ENCODE results near the gene TDRD12.

GRCh38 chr19:32676895-32677359 lies 42.6 kb upstream of the TDRD12 start:
- TF ChIP-seq, protein P1, sequence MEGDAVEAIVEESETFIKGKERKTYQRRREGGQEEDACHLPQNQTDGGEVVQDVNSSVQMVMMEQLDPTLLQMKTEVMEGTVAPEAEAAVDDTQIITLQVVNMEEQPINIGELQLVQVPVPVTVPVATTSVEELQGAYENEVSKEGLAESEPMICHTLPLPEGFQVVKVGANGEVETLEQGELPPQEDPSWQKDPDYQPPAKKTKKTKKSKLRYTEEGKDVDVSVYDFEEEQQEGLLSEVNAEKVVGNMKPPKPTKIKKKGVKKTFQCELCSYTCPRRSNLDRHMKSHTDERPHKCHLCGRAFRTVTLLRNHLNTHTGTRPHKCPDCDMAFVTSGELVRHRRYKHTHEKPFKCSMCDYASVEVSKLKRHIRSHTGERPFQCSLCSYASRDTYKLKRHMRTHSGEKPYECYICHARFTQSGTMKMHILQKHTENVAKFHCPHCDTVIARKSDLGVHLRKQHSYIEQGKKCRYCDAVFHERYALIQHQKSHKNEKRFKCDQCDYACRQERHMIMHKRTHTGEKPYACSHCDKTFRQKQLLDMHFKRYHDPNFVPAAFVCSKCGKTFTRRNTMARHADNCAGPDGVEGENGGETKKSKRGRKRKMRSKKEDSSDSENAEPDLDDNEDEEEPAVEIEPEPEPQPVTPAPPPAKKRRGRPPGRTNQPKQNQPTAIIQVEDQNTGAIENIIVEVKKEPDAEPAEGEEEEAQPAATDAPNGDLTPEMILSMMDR (IDR thresholded peaks at IDR 0.05), result no peak
- TF ChIP-seq, protein P2, sequence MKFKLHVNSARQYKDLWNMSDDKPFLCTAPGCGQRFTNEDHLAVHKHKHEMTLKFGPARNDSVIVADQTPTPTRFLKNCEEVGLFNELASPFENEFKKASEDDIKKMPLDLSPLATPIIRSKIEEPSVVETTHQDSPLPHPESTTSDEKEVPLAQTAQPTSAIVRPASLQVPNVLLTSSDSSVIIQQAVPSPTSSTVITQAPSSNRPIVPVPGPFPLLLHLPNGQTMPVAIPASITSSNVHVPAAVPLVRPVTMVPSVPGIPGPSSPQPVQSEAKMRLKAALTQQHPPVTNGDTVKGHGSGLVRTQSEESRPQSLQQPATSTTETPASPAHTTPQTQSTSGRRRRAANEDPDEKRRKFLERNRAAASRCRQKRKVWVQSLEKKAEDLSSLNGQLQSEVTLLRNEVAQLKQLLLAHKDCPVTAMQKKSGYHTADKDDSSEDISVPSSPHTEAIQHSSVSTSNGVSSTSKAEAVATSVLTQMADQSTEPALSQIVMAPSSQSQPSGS (CRISPR knock-in tag; IDR thresholded peaks at IDR 0.05; ENCODE audit: borderline replicate concordance, low read depth), result no peak
- no peak for TF ChIP-seq IRF2 (CRISPR knock-in tag; IDR thresholded peaks at IDR 0.05; ENCODE audit: borderline replicate concordance, low read depth)
- no peak for TF ChIP-seq NR2C2 (CRISPR knock-in tag; IDR thresholded peaks at IDR 0.05)
- TF ChIP-seq E2F5 (CRISPR knock-in tag; IDR thresholded peaks at IDR 0.05), result no peak
- TF ChIP-seq MYBL2 (CRISPR knock-in tag; IDR thresholded peaks at IDR 0.05), result no peak
- TF ChIP-seq, protein P3, sequence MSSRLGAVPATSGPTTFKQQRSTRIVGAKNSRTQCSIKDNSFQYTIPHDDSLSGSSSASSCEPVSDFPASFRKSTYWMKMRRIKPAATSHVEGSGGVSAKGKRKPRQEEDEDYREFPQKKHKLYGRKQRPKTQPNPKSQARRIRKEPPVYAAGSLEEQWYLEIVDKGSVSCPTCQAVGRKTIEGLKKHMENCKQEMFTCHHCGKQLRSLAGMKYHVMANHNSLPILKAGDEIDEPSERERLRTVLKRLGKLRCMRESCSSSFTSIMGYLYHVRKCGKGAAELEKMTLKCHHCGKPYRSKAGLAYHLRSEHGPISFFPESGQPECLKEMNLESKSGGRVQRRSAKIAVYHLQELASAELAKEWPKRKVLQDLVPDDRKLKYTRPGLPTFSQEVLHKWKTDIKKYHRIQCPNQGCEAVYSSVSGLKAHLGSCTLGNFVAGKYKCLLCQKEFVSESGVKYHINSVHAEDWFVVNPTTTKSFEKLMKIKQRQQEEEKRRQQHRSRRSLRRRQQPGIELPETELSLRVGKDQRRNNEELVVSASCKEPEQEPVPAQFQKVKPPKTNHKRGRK (CRISPR knock-in tag; IDR thresholded peaks at IDR 0.05; ENCODE audit: borderline replicate concordance), result no peak
- no peak for TF ChIP-seq GTF2I (CRISPR knock-in tag; conservative IDR thresholded peaks at IDR 0.05)
- TF ChIP-seq, protein P4, sequence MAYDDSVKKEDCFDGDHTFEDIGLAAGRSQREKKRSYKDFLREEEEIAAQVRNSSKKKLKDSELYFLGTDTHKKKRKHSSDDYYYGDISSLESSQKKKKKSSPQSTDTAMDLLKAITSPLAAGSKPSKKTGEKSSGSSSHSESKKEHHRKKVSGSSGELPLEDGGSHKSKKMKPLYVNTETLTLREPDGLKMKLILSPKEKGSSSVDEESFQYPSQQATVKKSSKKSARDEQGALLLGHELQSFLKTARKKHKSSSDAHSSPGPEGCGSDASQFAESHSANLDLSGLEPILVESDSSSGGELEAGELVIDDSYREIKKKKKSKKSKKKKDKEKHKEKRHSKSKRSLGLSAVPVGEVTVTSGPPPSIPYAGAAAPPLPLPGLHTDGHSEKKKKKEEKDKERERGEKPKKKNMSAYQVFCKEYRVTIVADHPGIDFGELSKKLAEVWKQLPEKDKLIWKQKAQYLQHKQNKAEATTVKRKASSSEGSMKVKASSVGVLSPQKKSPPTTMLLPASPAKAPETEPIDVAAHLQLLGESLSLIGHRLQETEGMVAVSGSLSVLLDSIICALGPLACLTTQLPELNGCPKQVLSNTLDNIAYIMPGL (CRISPR knock-in tag; IDR thresholded peaks at IDR 0.05), result no peak
- TF ChIP-seq, protein P5, sequence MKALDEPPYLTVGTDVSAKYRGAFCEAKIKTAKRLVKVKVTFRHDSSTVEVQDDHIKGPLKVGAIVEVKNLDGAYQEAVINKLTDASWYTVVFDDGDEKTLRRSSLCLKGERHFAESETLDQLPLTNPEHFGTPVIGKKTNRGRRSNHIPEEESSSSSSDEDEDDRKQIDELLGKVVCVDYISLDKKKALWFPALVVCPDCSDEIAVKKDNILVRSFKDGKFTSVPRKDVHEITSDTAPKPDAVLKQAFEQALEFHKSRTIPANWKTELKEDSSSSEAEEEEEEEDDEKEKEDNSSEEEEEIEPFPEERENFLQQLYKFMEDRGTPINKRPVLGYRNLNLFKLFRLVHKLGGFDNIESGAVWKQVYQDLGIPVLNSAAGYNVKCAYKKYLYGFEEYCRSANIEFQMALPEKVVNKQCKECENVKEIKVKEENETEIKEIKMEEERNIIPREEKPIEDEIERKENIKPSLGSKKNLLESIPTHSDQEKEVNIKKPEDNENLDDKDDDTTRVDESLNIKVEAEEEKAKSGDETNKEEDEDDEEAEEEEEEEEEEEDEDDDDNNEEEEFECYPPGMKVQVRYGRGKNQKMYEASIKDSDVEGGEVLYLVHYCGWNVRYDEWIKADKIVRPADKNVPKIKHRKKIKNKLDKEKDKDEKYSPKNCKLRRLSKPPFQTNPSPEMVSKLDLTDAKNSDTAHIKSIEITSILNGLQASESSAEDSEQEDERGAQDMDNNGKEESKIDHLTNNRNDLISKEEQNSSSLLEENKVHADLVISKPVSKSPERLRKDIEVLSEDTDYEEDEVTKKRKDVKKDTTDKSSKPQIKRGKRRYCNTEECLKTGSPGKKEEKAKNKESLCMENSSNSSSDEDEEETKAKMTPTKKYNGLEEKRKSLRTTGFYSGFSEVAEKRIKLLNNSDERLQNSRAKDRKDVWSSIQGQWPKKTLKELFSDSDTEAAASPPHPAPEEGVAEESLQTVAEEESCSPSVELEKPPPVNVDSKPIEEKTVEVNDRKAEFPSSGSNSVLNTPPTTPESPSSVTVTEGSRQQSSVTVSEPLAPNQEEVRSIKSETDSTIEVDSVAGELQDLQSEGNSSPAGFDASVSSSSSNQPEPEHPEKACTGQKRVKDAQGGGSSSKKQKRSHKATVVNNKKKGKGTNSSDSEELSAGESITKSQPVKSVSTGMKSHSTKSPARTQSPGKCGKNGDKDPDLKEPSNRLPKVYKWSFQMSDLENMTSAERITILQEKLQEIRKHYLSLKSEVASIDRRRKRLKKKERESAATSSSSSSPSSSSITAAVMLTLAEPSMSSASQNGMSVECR (CRISPR knock-in tag; IDR thresholded peaks at IDR 0.05; ENCODE audit: borderline replicate concordance), result no peak
- no peak for TF ChIP-seq ZNF138 (CRISPR knock-in tag; conservative IDR thresholded peaks at IDR 0.05)
